Esophagus squamous epithelium (tissue), 4 donors: ENCODE results near the gene ANKRD13D.

ENCODE experiments used
- POLR2A ChIP-seq, 4 donors: fragments of 450-650 bp; IDR thresholded peaks; one replicate each; pipeline ENCODE4 v1.6.1; 2017; ENCODE audit warnings: antibody characterized with exemption in 4 of 4, mild to moderate bottlenecking in 4 of 4, moderate library complexity in 3 of 4
- TF ChIP-seq, protein P1 (sequence below), 6 experiments: fragments of 450-650 bp in 4 of 6; fragments of 200-600 bp in 2 of 6; sonication (generic) in 2 of 6; IDR thresholded peaks; one replicate each; pipeline ENCODE4 v1.5.1; 2016 to 2019; ENCODE audit warnings: antibody characterized with exemption in 6 of 6, mild to moderate bottlenecking in 4 of 6, moderate library complexity in 4 of 6

DNA sequence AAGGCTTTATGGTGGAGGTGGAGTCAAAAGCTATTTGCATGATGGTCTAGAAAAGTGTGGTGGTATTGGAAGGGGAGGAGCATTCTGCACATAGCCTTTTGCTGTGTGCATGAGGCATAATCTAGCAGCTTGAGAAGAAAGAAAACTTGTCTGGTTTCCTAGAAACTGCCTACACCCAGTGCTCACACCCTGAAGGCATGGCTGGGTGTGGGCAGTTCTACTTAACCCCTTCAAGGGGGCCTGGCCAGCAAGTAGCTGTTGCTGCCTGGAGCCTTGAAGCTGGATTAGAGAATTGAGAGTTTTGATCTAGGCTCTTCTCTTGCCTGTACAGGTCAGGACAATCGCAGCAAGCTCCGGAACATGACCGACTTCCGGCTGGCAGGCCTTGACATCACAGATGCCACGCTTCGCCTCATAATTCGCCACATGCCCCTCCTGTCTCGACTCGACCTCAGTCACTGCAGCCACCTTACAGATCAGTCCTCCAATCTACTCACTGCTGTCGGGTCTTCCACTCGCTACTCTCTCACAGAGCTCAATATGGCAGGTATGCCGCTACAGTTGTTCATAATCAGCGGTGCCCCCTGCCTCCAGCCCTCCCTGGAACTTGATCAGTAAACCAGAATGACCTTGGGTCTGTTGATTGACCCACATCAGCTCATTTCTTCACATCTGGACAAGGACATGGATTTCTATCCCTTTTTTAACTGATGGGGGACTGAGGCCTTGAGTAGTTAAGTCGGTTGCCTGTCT, 35.1 kb upstream of the ANKRD13D start:
- TF ChIP-seq, protein P1, sequence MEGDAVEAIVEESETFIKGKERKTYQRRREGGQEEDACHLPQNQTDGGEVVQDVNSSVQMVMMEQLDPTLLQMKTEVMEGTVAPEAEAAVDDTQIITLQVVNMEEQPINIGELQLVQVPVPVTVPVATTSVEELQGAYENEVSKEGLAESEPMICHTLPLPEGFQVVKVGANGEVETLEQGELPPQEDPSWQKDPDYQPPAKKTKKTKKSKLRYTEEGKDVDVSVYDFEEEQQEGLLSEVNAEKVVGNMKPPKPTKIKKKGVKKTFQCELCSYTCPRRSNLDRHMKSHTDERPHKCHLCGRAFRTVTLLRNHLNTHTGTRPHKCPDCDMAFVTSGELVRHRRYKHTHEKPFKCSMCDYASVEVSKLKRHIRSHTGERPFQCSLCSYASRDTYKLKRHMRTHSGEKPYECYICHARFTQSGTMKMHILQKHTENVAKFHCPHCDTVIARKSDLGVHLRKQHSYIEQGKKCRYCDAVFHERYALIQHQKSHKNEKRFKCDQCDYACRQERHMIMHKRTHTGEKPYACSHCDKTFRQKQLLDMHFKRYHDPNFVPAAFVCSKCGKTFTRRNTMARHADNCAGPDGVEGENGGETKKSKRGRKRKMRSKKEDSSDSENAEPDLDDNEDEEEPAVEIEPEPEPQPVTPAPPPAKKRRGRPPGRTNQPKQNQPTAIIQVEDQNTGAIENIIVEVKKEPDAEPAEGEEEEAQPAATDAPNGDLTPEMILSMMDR (IDR thresholded peaks at IDR 0.05) = no peak
- TF ChIP-seq POLR2A (IDR thresholded peaks at IDR 0.05) = no peak
